Uterus (tissue), 2 donors: ENCODE results near the gene THSD4.

Experiments
- CTCF ChIP-seq, 4 experiments: fragments of 200-600 bp in 2 of 4; fragments of 450-650 bp in 2 of 4; sonication (generic) in 2 of 4; IDR thresholded peaks; one replicate each; pipeline ENCODE4 v1.5.1; 2016 to 2019; ENCODE audit warnings: antibody characterized with exemption in 4 of 4, mild to moderate bottlenecking in 2 of 4, moderate library complexity in 1 of 4
- POLR2A ChIP-seq, 2 donors: fragments of 450-650 bp; IDR thresholded peaks; one replicate each; pipeline ENCODE4 v1.6.1; 2016; ENCODE audit warnings: antibody characterized with exemption in 2 of 2, mild to moderate bottlenecking in 1 of 2, moderate library complexity in 1 of 2

- TF ChIP-seq POLR2A (IDR thresholded peaks at IDR 0.05): no peak
- TF ChIP-seq CTCF (IDR thresholded peaks at IDR 0.05): no peak
Observed at GRCh38 chr15:71808311-71809020, 693.2 kb downstream of the THSD4 start.
